Uterus (tissue), 2 donors: ENCODE measurements around the gene ACSF3.

Source experiments
- CTCF ChIP-seq, 4 experiments: fragments of 200-600 bp in 2 of 4; fragments of 450-650 bp in 2 of 4; sonication (generic) in 2 of 4; IDR thresholded peaks; one replicate each; pipeline ENCODE4 v1.5.1; 2016 to 2019; ENCODE audit warnings: antibody characterized with exemption in 4 of 4, mild to moderate bottlenecking in 2 of 4, moderate library complexity in 1 of 4
- POLR2A ChIP-seq, 2 donors: fragments of 450-650 bp; IDR thresholded peaks; one replicate each; pipeline ENCODE4 v1.6.1; 2016; ENCODE audit warnings: antibody characterized with exemption in 2 of 2, mild to moderate bottlenecking in 1 of 2, moderate library complexity in 1 of 2

- TF ChIP-seq CTCF (IDR thresholded peaks at IDR 0.05) (no peak), POLR2A (IDR thresholded peaks at IDR 0.05) (no peak)
Measured at GRCh38 chr16:89095491-89095951, 1.9 kb downstream of the ACSF3 start.
